A673 (cell line): ENCODE results near the gene OPTC.

Experiments
- EZH2 ChIP-seq: fragments of 200-600 bp; sonication (generic); IDR thresholded peaks from 2 replicates; pipeline ENCODE4 v1.6.1; 2017; ENCODE audit warnings: borderline replicate concordance, low read depth, mild to moderate bottlenecking, mixed read lengths, antibody characterized with exemption, low read length; ENCODE audit not compliant: poor library complexity, severe bottlenecking
- TF ChIP-seq, protein P1 (sequence below): fragments of 300-800, 200-600 bp; sonication (generic); conservative IDR thresholded peaks from 2 replicates; pipeline ENCODE4 v1.5.1; 2017; ENCODE audit warnings: low read depth, mild to moderate bottlenecking, antibody characterized with exemption, low read length, moderate library complexity, mixed read lengths

DNA sequence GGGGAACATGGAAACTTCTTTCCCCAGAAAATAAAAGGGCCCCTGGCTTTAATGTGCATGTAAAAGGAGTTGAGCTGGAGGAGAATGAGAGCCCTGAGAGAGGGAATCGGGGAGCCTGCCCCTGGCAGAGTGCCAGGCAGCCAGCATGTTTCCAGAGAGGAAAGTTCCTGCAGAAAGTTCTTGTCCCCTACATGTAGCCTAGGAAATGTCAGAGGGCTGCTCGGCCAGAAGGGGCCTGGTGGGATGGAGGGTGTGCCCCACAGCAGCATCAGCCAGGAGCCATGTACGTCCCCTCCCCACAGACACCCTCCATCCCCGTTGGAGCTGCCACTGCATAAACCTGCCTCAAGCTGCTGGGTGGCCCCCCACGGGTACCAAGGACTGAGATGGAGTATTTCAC lies 23.7 kb upstream of the OPTC start:
- TF ChIP-seq, protein P1, sequence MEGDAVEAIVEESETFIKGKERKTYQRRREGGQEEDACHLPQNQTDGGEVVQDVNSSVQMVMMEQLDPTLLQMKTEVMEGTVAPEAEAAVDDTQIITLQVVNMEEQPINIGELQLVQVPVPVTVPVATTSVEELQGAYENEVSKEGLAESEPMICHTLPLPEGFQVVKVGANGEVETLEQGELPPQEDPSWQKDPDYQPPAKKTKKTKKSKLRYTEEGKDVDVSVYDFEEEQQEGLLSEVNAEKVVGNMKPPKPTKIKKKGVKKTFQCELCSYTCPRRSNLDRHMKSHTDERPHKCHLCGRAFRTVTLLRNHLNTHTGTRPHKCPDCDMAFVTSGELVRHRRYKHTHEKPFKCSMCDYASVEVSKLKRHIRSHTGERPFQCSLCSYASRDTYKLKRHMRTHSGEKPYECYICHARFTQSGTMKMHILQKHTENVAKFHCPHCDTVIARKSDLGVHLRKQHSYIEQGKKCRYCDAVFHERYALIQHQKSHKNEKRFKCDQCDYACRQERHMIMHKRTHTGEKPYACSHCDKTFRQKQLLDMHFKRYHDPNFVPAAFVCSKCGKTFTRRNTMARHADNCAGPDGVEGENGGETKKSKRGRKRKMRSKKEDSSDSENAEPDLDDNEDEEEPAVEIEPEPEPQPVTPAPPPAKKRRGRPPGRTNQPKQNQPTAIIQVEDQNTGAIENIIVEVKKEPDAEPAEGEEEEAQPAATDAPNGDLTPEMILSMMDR = no peak
- TF ChIP-seq EZH2 = no peak
